Measurements from ENCODE around the gene ZNF335. TPM values are rescaled to one million over a fixed set of nuclear protein-coding genes. Genes with fewer than 3 reads are reported as not detected.

ZNF335 gene
- total and polyA plus RNA-seq, 2 experiments from 2014 or later = 6.9 to 10.8 TPM

GRCh38 chr20:45969712-45970634 lies 2.0 kb downstream of the ZNF335 start:
- peak; percentile 85 for DNase-seq
- H3K9me2 ChIP-seq (ENCODE audit: insufficient read depth) = no peaks in the 10 kb centered on the region
- peaks cover 14% of the 10 kb centered on the region for H3K36me3 ChIP-seq (ENCODE audit: low read depth)
- no peaks in the 10 kb centered on the region for H4K20me1 ChIP-seq (ENCODE audit: insufficient read depth)
- no peaks in the 10 kb centered on the region for H3K9me3 ChIP-seq (ENCODE audit: low read depth)
- peak overlapping the region; percentile 98 for H3K9ac ChIP-seq
- no peak for TF ChIP-seq EZH2phosphoT487 (IDR thresholded peaks at IDR 0.05; ENCODE audit: insufficient read depth, low read depth)
- TF ChIP-seq EZH2 (IDR thresholded peaks at IDR 0.05; ENCODE audit: insufficient read depth, poor library complexity, severe bottlenecking) = no peak
- H3F3A ChIP-seq (ENCODE audit: insufficient read depth) = peaks cover 29% of the 10 kb centered on the region
- H3K79me2 ChIP-seq (ENCODE audit: insufficient read depth) = peaks cover 34% of the 10 kb centered on the region
- H2AFZ ChIP-seq = peak overlapping the region; percentile 65; the same call in 1 of the 2 replicates
- H3K4me3 ChIP-seq = peak overlapping the region; percentile 91
- H3K4me2 ChIP-seq (ENCODE audit: unreplicated experiment) = peak overlapping the region; percentile 73
- H3K27me3 ChIP-seq (replicated peaks; ENCODE audit: insufficient read depth) = no peaks in the 10 kb centered on the region
- in situ Hi-C loops (cut with MboI) = no loop called here
- WGBS, 2 experiments (ENCODE audit: low coverage in 1 of 2, low lambda C conversion rate in 2 of 2, missing lambda C conversion rate in 2 of 2) = 24 to 28% methylated on average over 6 of the region's 6 CpGs
- H3K27ac ChIP-seq = peak overlapping the region; percentile 99
- peaks cover 30% of the 10 kb centered on the region for H3K4me1 ChIP-seq (ENCODE audit: insufficient read depth)

- Histone ChIP-seq H3F3A (ENCODE audit: insufficient read depth) (peaks cover 29% of the 10 kb centered on the region), H3K4me1 (ENCODE audit: insufficient read depth) (peaks cover 30% of the 10 kb centered on the region), H3K36me3 (ENCODE audit: low read depth) (peaks cover 20% of the 10 kb centered on the region), H3K27me3 (replicated peaks; ENCODE audit: insufficient read depth) (no peaks in the 10 kb centered on the region), H2AFZ (no peak overlapping the region), H3K79me2 (ENCODE audit: insufficient read depth) (peaks cover 34% of the 10 kb centered on the region), H3K9me3 (ENCODE audit: low read depth) (no peaks in the 10 kb centered on the region), H3K4me2 (ENCODE audit: unreplicated experiment) (peak overlapping the region; percentile 73), H3K9me2 (ENCODE audit: insufficient read depth) (no peaks in the 10 kb centered on the region), H3K9ac (peak overlapping the region; percentile 98), H3K4me3 (peak overlapping the region; percentile 91), H3K27ac (peak overlapping the region; percentile 99), H4K20me1 (ENCODE audit: insufficient read depth) (no peaks in the 10 kb centered on the region)
- no peak for TF ChIP-seq EZH2 (IDR thresholded peaks at IDR 0.05; ENCODE audit: insufficient read depth, poor library complexity, severe bottlenecking)
- no peak for TF ChIP-seq EZH2phosphoT487 (IDR thresholded peaks at IDR 0.05; ENCODE audit: insufficient read depth, low read depth)
- 39 to 41% methylated on average over 14 of the region's 14 CpGs for WGBS, 2 experiments (ENCODE audit: low coverage in 1 of 2, low lambda C conversion rate in 2 of 2, missing lambda C conversion rate in 2 of 2)
- in situ Hi-C loops (cut with MboI) = no loop called here
- DNase-seq = peak; percentile 87
Measured at GRCh38 chr20:45968801-45969711, 2.9 kb downstream of the ZNF335 start.

- 80 to 83% methylated on average over 10 of the region's 10 CpGs for WGBS, 2 experiments (ENCODE audit: low coverage in 1 of 2, low lambda C conversion rate in 2 of 2, missing lambda C conversion rate in 2 of 2)
- no peak for TF ChIP-seq EZH2phosphoT487 (IDR thresholded peaks at IDR 0.05; ENCODE audit: insufficient read depth, low read depth)
- TF ChIP-seq EZH2 (IDR thresholded peaks at IDR 0.05; ENCODE audit: insufficient read depth, poor library complexity, severe bottlenecking) = no peak
- Histone ChIP-seq H2AFZ (no peak overlapping the region), H3K27me3 (replicated peaks; ENCODE audit: insufficient read depth) (no peaks in the 10 kb centered on the region), H3K79me2 (ENCODE audit: insufficient read depth) (peaks cover 34% of the 10 kb centered on the region), H3K9me3 (ENCODE audit: low read depth) (no peaks in the 10 kb centered on the region), H3F3A (ENCODE audit: insufficient read depth) (peaks cover 29% of the 10 kb centered on the region), H3K9ac (peak overlapping the region; percentile 98), H3K4me2 (ENCODE audit: unreplicated experiment) (no peak overlapping the region), H3K36me3 (ENCODE audit: low read depth) (peaks cover 24% of the 10 kb centered on the region), H3K9me2 (ENCODE audit: insufficient read depth) (no peaks in the 10 kb centered on the region), H4K20me1 (ENCODE audit: insufficient read depth) (no peaks in the 10 kb centered on the region), H3K4me3 (no peak overlapping the region), H3K27ac (peak overlapping the region; percentile 99), H3K4me1 (ENCODE audit: insufficient read depth) (peaks cover 30% of the 10 kb centered on the region)
- in situ Hi-C loops (cut with MboI) = no loop called here
- DNase-seq = peak; percentile 55
Measured at GRCh38 chr20:45968081-45968671, 3.8 kb downstream of the ZNF335 start.

GRCh38 chr20:45967551-45968080 lies 4.4 kb downstream of the ZNF335 start:
- Histone ChIP-seq H3K4me3 (no peak overlapping the region), H3F3A (ENCODE audit: insufficient read depth) (peaks cover 29% of the 10 kb centered on the region), H3K9me2 (ENCODE audit: insufficient read depth) (no peaks in the 10 kb centered on the region), H3K79me2 (ENCODE audit: insufficient read depth) (peaks cover 34% of the 10 kb centered on the region), H3K4me2 (ENCODE audit: unreplicated experiment) (no peak overlapping the region), H3K9ac (no peak overlapping the region), H3K27me3 (replicated peaks; ENCODE audit: insufficient read depth) (no peaks in the 10 kb centered on the region), H3K4me1 (ENCODE audit: insufficient read depth) (peaks cover 27% of the 10 kb centered on the region), H3K9me3 (ENCODE audit: low read depth) (no peaks in the 10 kb centered on the region), H4K20me1 (ENCODE audit: insufficient read depth) (no peaks in the 10 kb centered on the region), H2AFZ (no peak overlapping the region), H3K27ac (no peak overlapping the region), H3K36me3 (ENCODE audit: low read depth) (peaks cover 25% of the 10 kb centered on the region)
- in situ Hi-C loops (cut with MboI) = no loop called here
- no peak for DNase-seq
- TF ChIP-seq EZH2phosphoT487 (IDR thresholded peaks at IDR 0.05; ENCODE audit: insufficient read depth, low read depth) = no peak
- WGBS, 2 experiments (ENCODE audit: low coverage in 1 of 2, low lambda C conversion rate in 2 of 2, missing lambda C conversion rate in 2 of 2) = 94% methylated on average over 13 of the region's 13 CpGs
